Naive thymus-derived CD8-positive, alpha-beta T cell (primary cell): Measurements from ENCODE around the gene FAM43B. TPM values are rescaled to one million over a fixed set of nuclear protein-coding genes. Genes with fewer than 3 reads are reported as not detected.

ENCODE experiments used
- ATAC-seq, 2 donors: fragments of 150-1000 bp; cut with Tn5 transposase in 1 of 2; sonication (Bioruptor Pico), chemical (Tn5 transposase) in 1 of 2; 1 replicate in 1 of 2; 2 replicates in 1 of 2; pipeline ENCODE4 v1.10.0; 2021; ENCODE audit warnings: mild to moderate bottlenecking in 2 of 2, moderate library complexity in 2 of 2
- POLR2A ChIA-PET: fragments of 350-600 bp; sonication (Branson Sonifier 250); formaldehyde crosslinking; loops from one replicate; lab custom pipeline; 2021; ENCODE audit warnings: antibody characterized with exemption; lab: Charles Lee
- DNase-seq, 10 donors: peaks; one replicate each; pipeline versions ENCODE4 v3.0.0 to v3.0.0-alpha.2; 2020 to 2022
- H3K27ac Mint-ChIP-seq, 10 donors: one replicate each; pipeline ENCODE4 v1.8.0; 2020 to 2022; ENCODE audit warnings: mild to moderate bottlenecking in 10 of 10, mixed read lengths in 10 of 10, moderate library complexity in 4 of 10, inconsistent platforms in 1 of 10
- H3K27me3 Mint-ChIP-seq, 5 donors: one replicate each; pipeline ENCODE4 v1.8.0; 2021 to 2022; ENCODE audit warnings: mixed read lengths in 5 of 5
- H3K36me3 Mint-ChIP-seq, 3 donors: one replicate each; pipeline ENCODE4 v1.8.0; 2020 to 2022; ENCODE audit warnings: mixed read lengths in 3 of 3, mild to moderate bottlenecking in 2 of 3, inconsistent platforms in 1 of 3
- H3K4me1 Mint-ChIP-seq, 4 donors: one replicate each; pipeline ENCODE4 v1.8.0; 2021 to 2022; ENCODE audit warnings: mixed read lengths in 4 of 4
- H3K4me3 Mint-ChIP-seq, 10 donors: one replicate each; pipeline ENCODE4 v1.8.0; 2020 to 2022; ENCODE audit warnings: mild to moderate bottlenecking in 10 of 10, mixed read lengths in 10 of 10, moderate library complexity in 6 of 10, inconsistent platforms in 1 of 10
- H3K9me3 Mint-ChIP-seq, 9 donors: one replicate each; pipeline ENCODE4 v1.8.0; 2020 to 2022; ENCODE audit warnings: mixed read lengths in 9 of 9, mild to moderate bottlenecking in 3 of 9, inconsistent platforms in 1 of 9, moderate library complexity in 1 of 9
- polyA plus RNA-seq, 3 donors: library from polyadenylated mRNA; unstranded; fragments of 300-500 nt; fragmentation: Illumina TruSeq; gene quantifications; one replicate each; pipeline ENCODE4 v1.2.3, GENCODE V29; 2021
- total RNA-seq, 8 experiments: library from RNA in 2 of 8; stranded (reverse) in 2 of 8; gene quantifications; one replicate each; pipeline ENCODE4 v1.2.3 and lab custom pipeline; 2021 to 2026

The FAM43B gene
- total and polyA plus RNA-seq, 5 experiments from 2014 or later, result not detected

GRCh38 chr1:20602851-20603450, 50.6 kb downstream of the FAM43B start:
- no peak overlapping the region for H3K27ac Mint-ChIP-seq
- POLR2A ChIA-PET, result no interaction called here
- no peaks in the 10 kb centered on the region for H3K4me1 Mint-ChIP-seq
- ATAC-seq (no peak), DNase-seq (no peak)
- H3K9me3 Mint-ChIP-seq, result no peaks in the 10 kb centered on the region
- peaks cover 0 to 13% (median 2%) of the 10 kb centered on the region in 5 donors for H3K27me3 Mint-ChIP-seq
- H3K36me3 Mint-ChIP-seq, result no peaks in the 10 kb centered on the region
- no peak overlapping the region for H3K4me3 Mint-ChIP-seq

GRCh38 chr1:20603504-20604464, 51.4 kb downstream of the FAM43B start:
- H3K27ac Mint-ChIP-seq, result no peak overlapping the region
- no peaks in the 10 kb centered on the region for H3K9me3 Mint-ChIP-seq
- peaks cover 0 to 11% (median 2%) of the 10 kb centered on the region in 5 donors for H3K27me3 Mint-ChIP-seq
- no peaks in the 10 kb centered on the region for H3K36me3 Mint-ChIP-seq
- DNase-seq (no peak), ATAC-seq (no peak)
- no peaks in the 10 kb centered on the region for H3K4me1 Mint-ChIP-seq
- POLR2A ChIA-PET, result no interaction called here
- no peak overlapping the region for H3K4me3 Mint-ChIP-seq

Other genes with a start within 250 kb of the FAM43B start
- gene CAMK2N1, start 66.4 kb upstream of the FAM43B start, total RNA-seq, result 1 to 10 TPM; 5.0 to 5.6 TPM
- gene CAMK2N1, start 66.4 kb upstream of the FAM43B start, polyA plus RNA-seq, result under 1 TPM; 0.23 to 0.34 (median 0.25) TPM
- 10 to 100 TPM; 17.4 to 19.6 TPM for gene MUL1, start 44.4 kb upstream of the FAM43B start, total RNA-seq
- 10 to 100 TPM; 23.4 to 36.2 (median 30.3) TPM for gene MUL1, start 44.4 kb upstream of the FAM43B start, polyA plus RNA-seq
- gene CDA, start 36.5 kb downstream of the FAM43B start, total RNA-seq, result not detected
- not detected for gene CDA, start 36.5 kb downstream of the FAM43B start, polyA plus RNA-seq
- gene PINK1, start 80.9 kb downstream of the FAM43B start, total RNA-seq, result 10 to 100 TPM; 29.8 to 31.9 TPM
- gene PINK1, start 80.9 kb downstream of the FAM43B start, polyA plus RNA-seq, result 10 to 100 TPM; 18.4 to 26.3 (median 19.5) TPM
- gene DDOST, start 108.8 kb downstream of the FAM43B start, total RNA-seq, result 100 to 1,000 TPM; 115 to 118 TPM
- gene DDOST, start 108.8 kb downstream of the FAM43B start, polyA plus RNA-seq, result 100 to 1,000 TPM; 209 to 255 (median 225) TPM
- gene KIF17, start 165.4 kb downstream of the FAM43B start, total RNA-seq, result not detected
- not detected for gene KIF17, start 165.4 kb downstream of the FAM43B start, polyA plus RNA-seq
- gene SH2D5, start 180.1 kb downstream of the FAM43B start, total RNA-seq, result not detected
- gene SH2D5, start 180.1 kb downstream of the FAM43B start, polyA plus RNA-seq, result not detected
- gene HP1BP3, start 234.7 kb downstream of the FAM43B start, total RNA-seq, result 100 to 1,000 TPM; 335 to 362 TPM
- gene HP1BP3, start 234.7 kb downstream of the FAM43B start, polyA plus RNA-seq, result 100 to 1,000 TPM; 220 to 282 (median 278) TPM